Mucosa of stomach (tissue), 1 donor: ENCODE measurements around the gene TPPP2.
"Not testable (repeated sequence)": the region's sequence is repeated elsewhere in the genome, so short reads cannot be mapped to it uniquely, and the experiment has no call there.

Source experiments
- H3K27me3 ChIP-seq: one replicate; pipeline ENCODE4 v1.7.0; 2013; ENCODE audit warnings: mild to moderate bottlenecking, low read length; ENCODE audit not compliant: control insufficient read depth, insufficient read depth
- H3K36me3 ChIP-seq: one replicate; pipeline ENCODE4 v1.7.0; 2013; ENCODE audit warnings: low read length; ENCODE audit not compliant: control insufficient read depth, insufficient read depth
- H3K4me1 ChIP-seq: one replicate; pipeline ENCODE4 v1.7.0; 2013; ENCODE audit warnings: mild to moderate bottlenecking, low read length; ENCODE audit not compliant: control insufficient read depth, insufficient read depth
- H3K4me3 ChIP-seq: one replicate; pipeline ENCODE4 v1.7.0; 2013; ENCODE audit warnings: low read length
- H3K9ac ChIP-seq: one replicate; pipeline ENCODE4 v1.7.0; 2013; ENCODE audit warnings: mild to moderate bottlenecking, low read length, moderate library complexity
- H3K9me3 ChIP-seq: one replicate; pipeline ENCODE4 v1.7.0; 2013; ENCODE audit warnings: mild to moderate bottlenecking, low read length, moderate library complexity; ENCODE audit not compliant: control insufficient read depth
- donor health status: Pancreatic carcinoma.

The TPPP2 gene

DNA sequence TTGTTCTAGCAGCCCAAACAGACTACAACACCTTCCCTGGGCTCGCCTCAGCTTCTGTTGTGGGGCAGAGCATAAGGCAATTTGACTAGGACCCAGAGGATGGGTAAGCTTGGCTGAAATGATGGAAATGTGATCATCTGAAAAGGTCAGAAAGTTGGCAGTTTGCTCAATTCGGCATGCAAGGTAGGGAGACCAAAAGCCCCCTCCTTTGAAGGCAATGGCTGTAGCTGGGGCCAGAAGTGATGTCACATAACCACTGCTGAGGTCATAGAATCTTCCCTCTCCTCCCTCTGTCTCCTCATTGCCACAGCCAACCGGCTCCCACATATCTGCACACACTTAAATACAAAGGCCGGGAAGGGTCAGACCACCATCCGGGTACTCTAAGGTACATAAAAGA lies at the start of gene TPPP2:
TSS of gene TPPP2 (plus strand) at position 301 of the 400 bp plus-strand sequence. CDS start 365 bp downstream, outside the sequence.
- Histone ChIP-seq H3K9me3 (no peaks in the 10 kb centered on the region), H3K4me3 (no peak within 1 kb of the TSS), H3K9ac (no peak within 1 kb of the TSS), H3K36me3 (no peaks in the 10 kb centered on the region), H3K27me3 (no peaks in the 10 kb centered on the region), H3K4me1 (no peaks in the 10 kb centered on the region)

DNA sequence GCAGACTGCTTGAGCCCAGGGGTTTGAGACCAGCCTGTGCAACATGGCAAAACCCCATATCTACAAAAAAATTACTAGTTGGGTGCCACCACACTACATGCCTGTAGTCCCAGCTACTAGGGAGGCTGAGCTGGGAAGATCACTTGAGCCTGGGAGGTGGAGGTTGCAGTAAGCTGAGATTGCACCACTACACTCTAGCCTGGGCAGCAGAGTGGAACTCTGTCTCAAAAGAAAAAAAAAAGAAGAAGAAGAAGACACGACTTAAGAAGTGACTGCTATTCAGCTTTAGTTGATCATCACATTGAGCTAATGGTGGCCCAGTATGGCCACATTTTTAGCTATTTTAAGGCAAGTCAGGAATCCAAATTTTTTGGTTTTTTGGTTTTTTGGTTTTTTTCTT lies 49.1 kb upstream of the TPPP2 start:
- Histone ChIP-seq H3K9ac (no peak overlapping the region), H3K9me3 (no peaks in the 10 kb centered on the region), H3K36me3 (no peaks in the 10 kb centered on the region), H3K27me3 (no peaks in the 10 kb centered on the region), H3K4me1 (no peaks in the 10 kb centered on the region), H3K4me3 (no peak overlapping the region)

DNA sequence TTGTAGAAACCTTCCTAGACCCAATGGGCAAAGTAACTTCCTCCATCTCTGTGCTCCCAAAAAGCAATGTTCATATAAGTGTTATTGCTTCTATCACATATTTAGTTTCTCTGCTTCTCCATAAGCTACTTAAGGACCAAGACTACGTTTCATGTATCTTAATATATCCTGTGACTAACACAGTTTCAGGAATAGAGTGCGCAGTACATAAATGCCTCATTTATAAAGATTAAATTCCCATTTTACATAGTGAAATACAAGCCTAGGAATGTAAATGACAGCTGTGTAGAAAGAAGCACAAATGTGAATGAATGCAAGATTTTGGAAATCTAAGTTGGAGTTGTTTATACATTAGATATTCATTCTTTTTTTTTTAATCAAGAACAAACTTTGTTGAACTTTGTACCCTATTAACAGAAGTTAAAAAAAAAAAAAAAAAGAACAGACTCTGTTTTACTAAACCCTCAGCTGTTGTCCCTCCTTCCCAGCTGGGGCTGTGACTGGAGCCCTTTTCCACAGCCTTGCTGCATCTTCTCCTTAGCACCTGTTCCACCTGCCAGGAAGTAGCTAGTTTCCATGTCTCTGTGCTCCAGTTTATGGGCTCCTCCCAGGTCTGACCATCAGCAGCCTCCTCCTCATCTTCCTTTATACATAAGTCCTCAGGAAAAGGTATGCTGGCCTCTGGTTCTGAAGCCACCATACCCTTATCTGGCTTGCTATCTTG lies 47.2 kb upstream of the TPPP2 start:
- H3K9ac ChIP-seq: no peak overlapping the region
- no peaks in the 10 kb centered on the region for H3K4me1 ChIP-seq
- no peaks in the 10 kb centered on the region for H3K9me3 ChIP-seq
- H3K36me3 ChIP-seq: no peaks in the 10 kb centered on the region
- no peaks in the 10 kb centered on the region for H3K27me3 ChIP-seq
- no peak overlapping the region for H3K4me3 ChIP-seq

DNA sequence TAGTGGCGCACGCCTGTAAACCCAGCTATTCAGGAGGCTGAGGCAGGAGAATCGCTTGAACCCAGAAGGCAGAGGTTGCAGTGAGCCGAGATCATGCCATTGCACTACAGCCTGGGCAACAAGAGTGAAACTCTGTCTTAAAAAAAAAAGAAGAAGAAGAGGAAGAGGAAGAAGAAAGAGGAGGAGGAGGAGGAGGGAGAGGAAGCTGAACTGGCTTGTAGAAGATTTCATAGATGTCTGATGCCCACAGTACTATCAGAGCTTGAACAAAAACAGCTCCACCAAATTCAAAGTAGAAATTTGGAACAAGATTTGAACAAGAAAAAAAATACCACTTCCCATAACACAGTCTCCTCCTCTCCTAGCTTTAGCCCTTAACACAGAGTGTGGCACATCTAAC lies 44.4 kb upstream of the TPPP2 start:
- not testable (repeated sequence) for H3K36me3 ChIP-seq, H3K4me3 ChIP-seq, H3K27me3 ChIP-seq, H3K9ac ChIP-seq, H3K4me1 ChIP-seq, H3K9me3 ChIP-seq

DNA sequence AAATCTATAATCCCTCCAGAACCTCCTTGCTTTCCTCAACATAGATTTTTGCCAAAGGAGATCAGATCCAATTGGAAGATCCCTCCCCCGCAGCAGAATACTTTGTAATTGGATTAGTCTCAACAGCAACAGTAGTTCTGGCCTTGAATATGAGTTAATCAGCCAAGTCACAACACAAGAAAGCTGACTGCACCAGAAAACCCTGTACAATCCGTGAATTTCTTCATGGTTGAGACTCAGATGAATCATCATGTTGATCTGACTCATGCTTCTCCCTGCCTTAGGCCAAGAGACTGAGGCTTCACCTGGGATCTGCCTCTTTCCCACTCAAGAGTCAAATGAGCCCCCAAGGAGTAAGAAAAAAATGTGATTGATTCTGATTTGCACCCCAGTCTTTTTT lies 43.2 kb upstream of the TPPP2 start:
- Histone ChIP-seq H3K4me1 (peaks cover 4% of the 10 kb centered on the region), H3K36me3 (no peaks in the 10 kb centered on the region), H3K4me3 (no peak overlapping the region), H3K27me3 (no peaks in the 10 kb centered on the region), H3K9me3 (no peaks in the 10 kb centered on the region), H3K9ac (no peak overlapping the region)

DNA sequence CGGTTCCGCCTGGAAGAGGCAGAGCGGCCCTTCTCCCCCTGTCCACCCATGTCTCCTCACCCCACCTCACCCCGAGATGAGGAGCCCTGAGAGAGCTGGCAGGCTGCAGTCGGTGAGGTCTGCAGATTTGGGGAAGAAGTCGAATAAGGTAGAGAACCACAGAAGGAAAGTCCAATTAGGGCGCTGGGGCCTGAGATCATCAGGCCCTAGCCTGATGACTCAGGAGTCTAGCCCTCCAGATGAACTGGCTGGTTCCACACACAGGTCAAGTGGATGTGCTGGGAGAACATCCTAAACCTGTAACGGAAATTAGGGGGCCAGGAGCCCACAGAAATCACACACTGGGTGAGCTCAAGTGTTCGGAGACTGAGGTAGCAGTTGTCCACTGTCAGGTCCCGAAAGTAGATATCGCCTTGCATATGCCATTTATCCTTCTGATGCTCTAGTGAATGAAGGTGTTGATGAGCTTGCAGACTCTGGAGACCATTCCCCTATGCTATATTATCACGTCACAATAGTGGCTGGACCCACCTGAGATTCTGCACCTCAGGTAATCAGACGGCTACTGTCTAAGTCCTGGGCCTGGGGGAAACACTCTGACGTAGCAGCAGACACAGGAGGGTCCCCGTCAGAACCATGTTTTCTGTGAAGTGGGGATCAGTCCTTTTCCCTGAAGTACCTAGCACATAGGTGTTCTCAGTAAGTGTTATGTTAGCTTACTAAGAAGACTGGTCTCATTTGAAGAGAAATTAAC lies 41.1 kb upstream of the TPPP2 start:
- Histone ChIP-seq H3K9ac (peak overlapping the region; percentile 51), H3K36me3 (no peaks in the 10 kb centered on the region), H3K9me3 (no peaks in the 10 kb centered on the region), H3K27me3 (no peaks in the 10 kb centered on the region), H3K4me3 (no peak overlapping the region), H3K4me1 (peaks cover 4% of the 10 kb centered on the region)

DNA sequence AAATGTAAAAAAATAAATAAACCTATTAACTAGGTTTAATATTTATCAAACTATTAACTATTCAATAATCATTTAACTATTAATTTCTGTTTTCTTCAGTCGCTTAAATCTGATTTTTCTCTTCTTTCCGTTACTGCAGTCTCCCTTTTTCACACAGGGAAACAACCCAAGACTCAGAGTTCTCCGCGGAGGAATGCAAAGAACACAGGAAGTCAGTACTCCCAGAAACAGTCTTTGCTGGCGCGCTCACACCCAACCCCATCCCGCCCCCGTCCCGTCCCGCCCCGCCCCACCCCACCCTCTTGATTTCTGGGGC lies 40.6 kb upstream of the TPPP2 start:
- Histone ChIP-seq H3K4me1 (peaks cover 4% of the 10 kb centered on the region), H3K9ac (peak overlapping the region; percentile 51), H3K4me3 (no peak overlapping the region)

DNA sequence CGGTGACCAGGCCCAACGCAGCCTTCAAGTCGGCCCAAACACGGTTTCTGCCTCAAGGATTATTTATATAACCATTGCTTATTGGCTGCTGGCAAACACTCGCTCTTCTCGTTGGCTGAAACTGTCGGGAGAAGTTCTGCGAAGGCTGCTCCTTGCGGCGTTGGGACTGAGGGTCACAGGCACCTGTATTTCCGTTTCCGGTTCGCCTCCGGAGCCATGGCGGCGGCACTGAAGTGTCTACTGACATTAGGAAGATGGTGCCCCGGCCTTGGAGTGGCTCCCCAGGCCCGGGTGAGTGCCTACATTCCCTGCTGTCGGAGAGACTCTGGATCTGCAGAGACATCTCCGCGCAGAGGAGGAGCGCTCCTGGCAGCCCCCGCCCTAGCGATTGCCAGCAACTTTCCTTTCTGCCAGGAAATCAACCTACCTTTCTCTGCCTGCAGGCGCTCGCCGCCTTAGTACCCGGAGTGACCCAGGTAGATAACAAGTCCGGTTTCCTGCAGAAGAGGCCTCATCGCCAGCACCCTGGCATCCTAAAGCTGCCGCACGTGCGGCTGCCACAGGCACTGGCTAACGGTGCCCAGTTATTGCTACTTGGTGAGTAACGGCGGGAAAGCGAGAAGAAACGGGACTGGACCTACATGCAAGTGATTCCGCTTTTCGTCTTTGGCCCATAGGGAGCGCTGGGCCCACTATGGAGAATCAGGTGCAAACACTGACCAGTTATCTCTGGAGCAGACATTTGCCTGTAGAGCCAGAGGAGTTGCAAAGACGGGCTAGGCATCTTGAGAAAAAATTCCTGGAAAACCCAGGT lies 40.0 kb upstream of the TPPP2 start, which contains the start of gene METTL17:
TSS of gene METTL17 (plus strand) at position 194 of the 814 bp plus-strand sequence. CDS start at position 217, 23 bp downstream.
- Histone ChIP-seq H3K4me1 (peaks cover 4% of the 10 kb centered on the region), H3K4me3 (peak within 1 kb of the TSS; percentile 78), H3K9me3 (no peaks in the 10 kb centered on the region), H3K36me3 (peaks cover 7% of the 10 kb centered on the region), H3K9ac (peak within 1 kb of the TSS; percentile 62), H3K27me3 (no peaks in the 10 kb centered on the region)

More for the DNA sequence above, 40.6 kb upstream of the TPPP2 start:
- Histone ChIP-seq H3K9me3 (no peaks in the 10 kb centered on the region), H3K36me3 (peaks cover 2% of the 10 kb centered on the region), H3K27me3 (no peaks in the 10 kb centered on the region)

DNA sequence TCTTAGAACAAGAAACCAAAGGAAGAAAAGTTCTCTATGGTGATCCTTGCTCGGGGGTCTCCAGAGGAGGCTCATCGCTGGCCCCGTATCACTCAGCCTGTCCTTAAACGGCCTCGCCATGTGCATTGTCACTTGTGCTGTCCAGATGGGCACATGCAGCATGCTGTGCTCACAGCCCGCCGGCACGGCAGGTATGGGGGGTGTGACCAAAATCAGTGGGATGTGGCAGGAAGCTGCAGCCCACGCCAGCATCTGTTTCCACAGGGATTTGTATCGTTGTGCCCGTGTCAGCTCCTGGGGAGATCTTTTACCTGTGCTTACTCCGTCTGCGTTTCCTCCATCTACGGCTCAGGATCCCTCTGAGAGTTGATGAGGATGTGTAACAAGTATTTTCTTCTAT lies 33.5 kb upstream of the TPPP2 start:
- no peak overlapping the region for H3K9ac ChIP-seq
- H3K36me3 ChIP-seq: peaks cover 12% of the 10 kb centered on the region

DNA sequence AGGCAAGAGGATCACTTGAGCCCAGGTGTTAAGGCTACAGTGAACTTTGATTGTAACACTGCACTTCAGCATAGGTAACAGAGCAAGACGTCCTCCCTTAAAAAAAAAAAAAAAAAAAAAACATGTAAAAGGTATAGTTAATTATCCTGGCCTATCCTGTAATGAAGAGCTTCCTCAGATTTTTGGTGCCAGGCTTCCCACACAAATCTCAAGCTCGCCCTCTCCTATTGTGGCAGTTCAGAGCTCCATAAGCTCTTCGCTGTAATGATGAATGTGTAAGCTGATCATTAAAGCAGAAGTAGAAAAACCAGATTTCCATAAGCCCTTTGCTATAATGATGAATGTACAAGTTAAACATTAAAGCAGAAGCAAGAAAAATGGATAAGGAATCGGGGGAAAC lies 32.9 kb upstream of the TPPP2 start:
- no peaks in the 10 kb centered on the region for H3K4me1 ChIP-seq
- peaks cover 12% of the 10 kb centered on the region for H3K36me3 ChIP-seq

More for the DNA sequence above, 33.5 kb upstream of the TPPP2 start:
- Histone ChIP-seq H3K9me3 (no peaks in the 10 kb centered on the region), H3K27me3 (no peaks in the 10 kb centered on the region), H3K4me1 (no peaks in the 10 kb centered on the region), H3K4me3 (no peak overlapping the region)

DNA sequence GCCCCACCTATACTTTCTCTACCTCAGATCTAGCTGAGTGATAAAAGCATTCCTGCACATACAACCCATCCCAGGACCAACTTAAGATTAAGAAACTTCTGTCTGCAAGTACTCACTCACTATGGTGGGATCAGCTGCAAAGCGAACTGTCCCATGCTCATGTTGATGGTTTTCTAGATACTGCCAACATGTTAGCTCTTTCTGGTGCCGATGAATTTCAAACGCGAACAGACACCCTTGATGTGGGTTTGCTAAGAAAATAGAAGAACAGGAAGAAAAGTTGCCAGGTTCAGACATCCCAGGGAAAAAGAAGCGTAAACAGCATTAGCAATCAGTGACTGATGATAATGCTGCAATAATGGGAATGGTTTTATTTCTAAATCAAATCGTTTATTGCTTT lies 32.5 kb upstream of the TPPP2 start:
- H3K4me3 ChIP-seq: no peak overlapping the region
- no peaks in the 10 kb centered on the region for H3K4me1 ChIP-seq
- H3K9ac ChIP-seq: no peak overlapping the region
- H3K36me3 ChIP-seq: peaks cover 12% of the 10 kb centered on the region
- no peaks in the 10 kb centered on the region for H3K27me3 ChIP-seq
- no peaks in the 10 kb centered on the region for H3K9me3 ChIP-seq

More for the DNA sequence above, 32.9 kb upstream of the TPPP2 start:
- Histone ChIP-seq H3K9me3 (no peaks in the 10 kb centered on the region), H3K4me3 (no peak overlapping the region), H3K27me3 (no peaks in the 10 kb centered on the region), H3K9ac (no peak overlapping the region)

DNA sequence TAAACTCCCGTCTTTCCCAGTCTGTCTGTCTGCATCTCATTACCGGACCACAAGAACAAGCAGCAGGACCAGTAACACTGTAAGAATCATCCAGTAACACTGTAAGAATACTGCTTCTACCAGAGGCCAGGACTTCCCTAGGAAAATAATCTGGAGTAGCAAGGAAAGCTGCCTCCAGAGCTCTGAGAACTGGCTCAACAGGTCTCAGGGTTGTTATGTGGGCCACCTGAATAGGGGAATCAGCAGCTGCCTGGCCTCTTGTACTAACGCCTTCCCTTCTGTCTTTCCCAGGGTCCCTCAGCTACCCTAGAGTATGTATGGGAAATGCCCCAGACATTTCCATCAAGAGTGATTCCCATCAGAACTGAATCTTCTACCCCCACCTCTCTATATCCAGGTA lies 31.9 kb upstream of the TPPP2 start:
- Histone ChIP-seq H3K9ac (no peak overlapping the region), H3K36me3 (peaks cover 12% of the 10 kb centered on the region), H3K4me1 (no peaks in the 10 kb centered on the region), H3K4me3 (no peak overlapping the region), H3K27me3 (no peaks in the 10 kb centered on the region), H3K9me3 (no peaks in the 10 kb centered on the region)
